Measurements from ENCODE around the gene IFT52.

The IFT52 gene

GRCh38 chr20:43670423-43670822 lies 79.7 kb downstream of the IFT52 start:
- DNase-seq (ENCODE audit: low read depth, low spot score), result no peak
- no peak overlapping the region for H3K4me3 ChIP-seq (ENCODE audit: low read length)

DNA sequence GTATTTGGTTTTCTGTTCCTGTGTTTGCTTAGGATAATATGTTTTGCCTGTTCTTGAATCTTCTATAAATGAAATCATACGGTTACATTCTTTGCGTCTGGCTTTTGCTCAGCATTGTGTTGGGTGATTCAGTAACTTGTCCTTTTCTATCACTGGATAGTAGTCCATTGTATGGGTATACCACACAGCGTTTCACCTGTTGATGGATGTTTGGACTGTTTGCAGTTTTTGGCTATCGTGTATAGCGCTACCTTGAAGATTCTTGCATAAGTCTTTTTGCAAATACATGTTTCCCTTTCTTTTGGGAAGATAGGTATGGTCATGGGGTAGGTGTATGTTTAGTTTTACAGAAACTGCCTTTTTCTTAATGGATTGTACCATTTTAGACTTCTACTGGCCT lies 85.6 kb downstream of the IFT52 start:
- no peak overlapping the region for H3K4me3 ChIP-seq (ENCODE audit: low read length)
- no peak for DNase-seq (ENCODE audit: low read depth, low spot score)

GRCh38 chr20:43680981-43681380 lies 90.2 kb downstream of the IFT52 start:
- no peak overlapping the region for H3K4me3 ChIP-seq (ENCODE audit: low read length)
- DNase-seq (ENCODE audit: low read depth, low spot score), result no peak

DNA sequence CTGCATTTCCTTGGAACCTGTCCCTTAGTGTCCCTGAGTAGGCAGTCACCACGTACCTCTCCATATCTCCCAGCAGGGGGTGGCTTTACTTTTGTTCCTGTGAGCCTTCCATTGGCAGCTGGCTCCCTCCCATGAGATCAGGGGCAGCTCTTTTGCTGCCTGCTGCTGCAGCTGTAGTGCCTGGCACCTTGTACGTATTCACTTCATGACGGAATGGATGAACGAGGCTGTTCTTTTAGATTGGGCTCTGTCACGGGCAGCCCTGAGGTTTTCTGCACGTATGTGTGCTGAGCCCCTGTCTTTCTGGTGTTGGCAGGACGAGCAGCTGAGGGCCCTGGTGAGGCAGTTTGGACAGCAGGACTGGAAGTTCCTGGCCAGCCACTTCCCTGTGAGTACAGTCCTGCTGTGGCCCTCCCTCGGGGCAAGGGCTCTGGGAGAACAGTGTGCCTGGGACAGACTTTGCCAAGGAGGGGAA lies 90.8 kb downstream of the IFT52 start:
- DNase-seq (ENCODE audit: low read depth, low spot score), result no peak
- H3K4me3 ChIP-seq (ENCODE audit: low read length), result no peak overlapping the region

DNA sequence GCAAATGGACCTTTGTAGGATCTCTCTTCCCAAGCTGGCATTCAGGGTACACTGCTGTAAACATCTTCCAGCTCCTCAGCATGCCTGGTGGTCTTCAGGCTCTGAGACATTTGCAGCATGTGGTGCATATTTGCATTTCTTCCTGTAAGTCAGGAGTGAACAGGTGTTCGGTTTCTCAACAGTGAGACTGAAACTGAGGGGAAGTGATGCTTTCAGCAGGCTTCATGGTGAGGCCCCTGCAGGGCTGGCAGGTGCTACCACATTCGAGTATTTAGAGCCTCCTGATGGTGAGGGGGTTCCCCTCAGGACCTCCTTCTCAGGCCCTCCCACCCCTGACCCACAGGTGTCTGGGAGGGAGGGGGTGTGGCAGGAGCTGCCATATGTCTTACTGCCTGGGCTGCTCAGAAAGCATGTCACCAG lies 91.3 kb downstream of the IFT52 start:
- DNase-seq (ENCODE audit: low read depth, low spot score), result no peak
- H3K4me3 ChIP-seq (ENCODE audit: low read length), result no peak overlapping the region

DNA sequence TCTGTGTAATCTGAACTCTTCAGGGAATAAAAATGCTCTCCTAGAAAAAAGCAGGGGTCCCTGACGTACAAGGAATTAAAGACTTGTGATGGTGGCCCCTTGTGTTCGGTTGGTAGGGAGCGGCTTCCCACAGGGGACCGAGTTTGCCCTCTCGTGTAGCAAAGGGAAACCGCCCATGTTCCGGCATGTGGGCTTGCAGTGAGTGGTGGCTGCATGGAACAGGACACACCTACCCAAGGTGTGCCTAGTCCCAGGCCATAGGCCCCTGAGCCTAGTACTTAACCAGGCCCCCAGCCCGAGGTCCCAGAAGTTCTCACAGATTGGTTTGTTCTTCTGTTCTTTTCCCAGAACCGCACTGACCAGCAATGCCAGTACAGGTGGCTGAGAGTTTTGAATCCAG lies 91.7 kb downstream of the IFT52 start:
- H3K4me3 ChIP-seq (ENCODE audit: low read length), result no peak overlapping the region
- no peak for DNase-seq (ENCODE audit: low read depth, low spot score)

DNA sequence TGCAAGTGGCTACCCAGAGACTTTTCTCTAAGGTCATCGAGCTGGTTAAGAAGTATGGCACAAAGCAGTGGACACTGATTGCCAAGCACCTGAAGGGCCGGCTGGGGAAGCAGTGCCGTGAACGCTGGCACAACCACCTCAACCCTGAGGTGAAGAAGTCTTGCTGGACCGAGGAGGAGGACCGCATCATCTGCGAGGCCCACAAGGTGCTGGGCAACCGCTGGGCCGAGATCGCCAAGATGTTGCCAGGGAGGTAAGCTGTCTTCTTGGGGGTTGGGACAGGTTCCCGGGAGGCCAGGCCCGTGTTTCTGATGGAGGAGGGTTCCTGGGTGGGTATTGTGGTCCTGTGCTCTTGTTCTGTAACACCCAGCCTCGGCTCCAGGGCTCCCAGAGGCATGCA lies 96.1 kb downstream of the IFT52 start:
- no peak overlapping the region for H3K4me3 ChIP-seq (ENCODE audit: low read length)
- no peak for DNase-seq (ENCODE audit: low read depth, low spot score)

DNA sequence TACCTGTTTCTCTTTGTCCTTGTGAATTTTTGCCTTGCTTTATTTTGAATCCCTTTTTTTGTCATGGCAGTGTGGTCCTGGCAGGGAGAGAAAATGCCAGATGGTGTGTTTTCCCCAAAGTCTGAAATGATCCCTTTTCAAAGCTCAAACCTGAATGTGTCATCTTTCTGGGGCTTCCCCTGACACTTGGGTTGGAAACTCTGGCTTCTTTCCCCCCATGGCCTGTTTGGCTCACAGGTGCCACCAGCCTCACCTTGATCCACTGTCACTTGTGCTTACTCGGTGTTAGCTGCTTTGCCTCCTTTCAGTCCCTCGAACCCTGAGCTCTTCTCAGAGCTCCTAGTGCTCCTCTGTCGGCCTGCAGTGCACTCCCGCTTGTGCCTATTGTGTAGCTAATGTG lies 98.4 kb downstream of the IFT52 start:
- H3K4me3 ChIP-seq (ENCODE audit: low read length), result no peak overlapping the region
- DNase-seq (ENCODE audit: low read depth, low spot score), result no peak

DNA sequence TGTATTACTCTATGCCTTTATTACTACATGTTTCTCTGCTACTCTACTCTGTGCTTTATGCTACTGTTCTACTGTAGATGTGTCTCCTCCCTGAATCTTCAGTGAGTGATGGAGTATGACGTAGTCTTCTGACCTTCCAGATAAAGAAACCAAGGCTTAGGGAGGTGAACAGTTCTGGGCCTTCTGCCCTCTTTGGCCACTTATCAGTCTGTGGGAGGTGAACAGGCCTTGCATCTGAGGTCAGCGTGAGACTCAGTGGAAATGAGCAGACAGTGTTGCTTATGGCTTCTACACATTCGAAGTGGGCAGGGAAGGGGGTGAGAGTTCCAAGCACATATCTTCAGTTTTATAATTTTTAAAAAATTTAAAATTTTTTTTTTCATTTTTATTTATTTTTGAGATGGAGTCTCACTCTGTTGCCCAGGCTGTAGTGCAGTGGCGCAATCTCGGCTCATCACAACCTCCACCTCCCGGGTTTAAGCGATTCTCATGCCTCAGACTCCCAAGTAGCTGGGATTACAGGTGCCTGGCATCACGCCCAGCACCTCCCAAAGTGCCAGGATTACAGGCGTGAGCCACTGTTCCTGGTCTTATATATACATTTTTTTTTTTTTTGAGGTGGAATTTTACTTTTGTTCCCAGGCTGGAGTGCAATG lies 100.3 kb downstream of the IFT52 start:
- no peak overlapping the region for H3K4me3 ChIP-seq (ENCODE audit: low read length)
- DNase-seq (ENCODE audit: low read depth, low spot score), result no peak

GRCh38 chr20:43691928-43692524 lies 101.3 kb downstream of the IFT52 start:
- no peak overlapping the region for H3K4me3 ChIP-seq (ENCODE audit: low read length)
- peak; percentile 29 for DNase-seq (ENCODE audit: low read depth, low spot score)

- H3K4me3 ChIP-seq (ENCODE audit: low read length), result no peak overlapping the region
- DNase-seq (ENCODE audit: low read depth, low spot score), result no peak
Observed at GRCh38 chr20:43694763-43695162, 104.0 kb downstream of the IFT52 start.

DNA sequence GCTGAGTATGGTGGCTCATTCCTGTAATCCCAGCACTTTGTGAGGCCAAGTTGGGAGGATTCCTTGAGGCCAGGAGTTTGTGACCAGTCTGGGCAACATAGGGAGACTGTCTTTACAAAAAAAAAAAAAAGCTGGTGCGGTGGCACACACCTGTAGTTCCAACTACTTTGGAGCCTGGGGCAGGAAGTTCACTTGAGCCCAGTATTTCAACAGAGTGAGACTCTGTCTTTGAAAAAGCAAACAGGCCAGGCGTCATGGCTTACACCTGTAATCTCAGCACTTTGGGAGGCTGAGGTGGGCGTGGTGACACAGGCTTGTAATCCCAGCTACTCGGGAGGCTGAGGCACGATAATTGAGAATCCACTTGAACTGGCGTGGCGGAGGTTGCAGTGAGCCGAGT lies 104.8 kb downstream of the IFT52 start:
- DNase-seq (ENCODE audit: low read depth, low spot score), result no peak
- H3K4me3 ChIP-seq (ENCODE audit: low read length), result no peak overlapping the region

All from Jurkat, Clone E6-1 (cell line).